Measurements from ENCODE around the gene NCF4. TPM values are rescaled to one million over a fixed set of nuclear protein-coding genes. Genes with fewer than 3 reads are reported as not detected.

Gene NCF4
- total and polyA plus RNA-seq, 9 of the 15 experiments (the other 6 are each of a cell fraction or from before 2014, with no cell fraction given): 0.04 to 0.95 (median 0.33) TPM

DNA sequence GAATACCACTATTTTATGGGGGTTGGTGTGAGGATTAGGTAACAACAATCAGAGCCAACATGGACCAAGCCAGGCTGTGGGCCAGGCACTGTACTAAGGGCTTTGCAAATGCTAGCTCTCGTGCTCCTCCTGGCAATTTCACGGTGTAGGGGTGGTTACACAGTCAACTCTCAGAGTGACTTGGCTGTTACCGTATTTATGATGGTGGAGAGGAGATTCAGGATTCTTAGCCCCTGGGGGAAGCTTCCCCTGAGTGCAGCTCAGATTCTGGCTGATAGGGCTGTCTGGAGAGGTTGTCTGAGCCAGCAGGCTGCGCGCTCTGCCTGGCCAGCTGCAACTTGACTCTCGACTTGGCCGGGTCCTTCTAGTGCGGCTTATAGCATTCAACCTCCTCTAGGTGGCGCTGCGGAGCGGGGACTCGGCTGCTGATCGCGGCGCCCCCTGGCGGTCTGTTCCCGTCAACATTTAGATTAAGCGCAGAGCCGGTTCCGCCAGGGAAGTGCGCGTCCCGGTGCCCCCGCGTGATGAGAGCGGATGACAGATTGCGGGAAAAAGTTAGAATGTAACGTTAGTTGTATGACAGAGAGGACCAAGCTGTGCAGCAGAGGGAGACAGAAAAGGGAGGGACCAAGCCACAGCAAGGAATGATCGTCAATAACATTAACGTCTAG, 4.5 kb upstream of the NCF4 start (continued):
- TF ChIP-seq, protein P1, sequence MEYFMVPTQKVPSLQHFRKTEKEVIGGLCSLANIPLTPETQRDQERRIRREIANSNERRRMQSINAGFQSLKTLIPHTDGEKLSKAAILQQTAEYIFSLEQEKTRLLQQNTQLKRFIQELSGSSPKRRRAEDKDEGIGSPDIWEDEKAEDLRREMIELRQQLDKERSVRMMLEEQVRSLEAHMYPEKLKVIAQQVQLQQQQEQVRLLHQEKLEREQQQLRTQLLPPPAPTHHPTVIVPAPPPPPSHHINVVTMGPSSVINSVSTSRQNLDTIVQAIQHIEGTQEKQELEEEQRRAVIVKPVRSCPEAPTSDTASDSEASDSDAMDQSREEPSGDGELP (CRISPR knock-in tag; IDR thresholded peaks at IDR 0.05; ENCODE audit: borderline replicate concordance): peak; percentile 73; the same call in 1 of the 2 replicates
- TF ChIP-seq, protein P2, sequence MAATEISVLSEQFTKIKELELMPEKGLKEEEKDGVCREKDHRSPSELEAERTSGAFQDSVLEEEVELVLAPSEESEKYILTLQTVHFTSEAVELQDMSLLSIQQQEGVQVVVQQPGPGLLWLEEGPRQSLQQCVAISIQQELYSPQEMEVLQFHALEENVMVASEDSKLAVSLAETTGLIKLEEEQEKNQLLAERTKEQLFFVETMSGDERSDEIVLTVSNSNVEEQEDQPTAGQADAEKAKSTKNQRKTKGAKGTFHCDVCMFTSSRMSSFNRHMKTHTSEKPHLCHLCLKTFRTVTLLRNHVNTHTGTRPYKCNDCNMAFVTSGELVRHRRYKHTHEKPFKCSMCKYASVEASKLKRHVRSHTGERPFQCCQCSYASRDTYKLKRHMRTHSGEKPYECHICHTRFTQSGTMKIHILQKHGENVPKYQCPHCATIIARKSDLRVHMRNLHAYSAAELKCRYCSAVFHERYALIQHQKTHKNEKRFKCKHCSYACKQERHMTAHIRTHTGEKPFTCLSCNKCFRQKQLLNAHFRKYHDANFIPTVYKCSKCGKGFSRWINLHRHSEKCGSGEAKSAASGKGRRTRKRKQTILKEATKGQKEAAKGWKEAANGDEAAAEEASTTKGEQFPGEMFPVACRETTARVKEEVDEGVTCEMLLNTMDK (IDR thresholded peaks at IDR 0.05; ENCODE audit: borderline replicate concordance, insufficient read depth, low read depth, low read length, poor library complexity, severe bottlenecking): peak; percentile 83
- 0 out of 2 replicates have a peak, but pooled peaks have one; percentile 42 for TF ChIP-seq EP300 (IDR thresholded peaks at IDR 0.05; ENCODE audit: low read length)
- TF ChIP-seq YY1 (IDR thresholded peaks at IDR 0.05; ENCODE audit: borderline replicate concordance in 1 of 3, control insufficient read depth in 1 of 3, extremely low read depth in 1 of 3, insufficient read depth in 3 of 3, insufficient read length in 1 of 3, insufficient replicate concordance in 2 of 3, low read depth in 1 of 3, low read length in 2 of 3): peak in 2 of 3 experiments; percentile 38 to 39
- peak; percentile 42; the same call in 1 of the 2 replicates for TF ChIP-seq CREM (IDR thresholded peaks at IDR 0.05; ENCODE audit: low read depth)
- TF ChIP-seq, protein P3, sequence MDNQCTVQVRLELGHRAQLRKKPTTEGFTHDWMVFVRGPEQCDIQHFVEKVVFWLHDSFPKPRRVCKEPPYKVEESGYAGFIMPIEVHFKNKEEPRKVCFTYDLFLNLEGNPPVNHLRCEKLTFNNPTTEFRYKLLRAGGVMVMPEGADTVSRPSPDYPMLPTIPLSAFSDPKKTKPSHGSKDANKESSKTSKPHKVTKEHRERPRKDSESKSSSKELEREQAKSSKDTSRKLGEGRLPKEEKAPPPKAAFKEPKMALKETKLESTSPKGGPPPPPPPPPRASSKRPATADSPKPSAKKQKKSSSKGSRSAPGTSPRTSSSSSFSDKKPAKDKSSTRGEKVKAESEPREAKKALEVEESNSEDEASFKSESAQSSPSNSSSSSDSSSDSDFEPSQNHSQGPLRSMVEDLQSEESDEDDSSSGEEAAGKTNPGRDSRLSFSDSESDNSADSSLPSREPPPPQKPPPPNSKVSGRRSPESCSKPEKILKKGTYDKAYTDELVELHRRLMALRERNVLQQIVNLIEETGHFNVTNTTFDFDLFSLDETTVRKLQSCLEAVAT (IDR thresholded peaks at IDR 0.05): peak in 1 of 2 experiments; percentile 97; a peak in 2 of 4 replicates
- 0 out of 2 replicates have a peak, but pooled peaks have one; percentile 14 for TF ChIP-seq SPI1 (IDR thresholded peaks at IDR 0.05; ENCODE audit: borderline replicate concordance, low read depth, low read length)
- TF ChIP-seq ZNF124 (CRISPR knock-in tag; IDR thresholded peaks at IDR 0.05): no peak
- TF ChIP-seq RAD21 (CRISPR knock-in tag; conservative IDR thresholded peaks at IDR 0.05 in 1 of 2, IDR thresholded peaks at IDR 0.05 in 1 of 2): peak; percentile 79 to 84
- TF ChIP-seq, protein P4, sequence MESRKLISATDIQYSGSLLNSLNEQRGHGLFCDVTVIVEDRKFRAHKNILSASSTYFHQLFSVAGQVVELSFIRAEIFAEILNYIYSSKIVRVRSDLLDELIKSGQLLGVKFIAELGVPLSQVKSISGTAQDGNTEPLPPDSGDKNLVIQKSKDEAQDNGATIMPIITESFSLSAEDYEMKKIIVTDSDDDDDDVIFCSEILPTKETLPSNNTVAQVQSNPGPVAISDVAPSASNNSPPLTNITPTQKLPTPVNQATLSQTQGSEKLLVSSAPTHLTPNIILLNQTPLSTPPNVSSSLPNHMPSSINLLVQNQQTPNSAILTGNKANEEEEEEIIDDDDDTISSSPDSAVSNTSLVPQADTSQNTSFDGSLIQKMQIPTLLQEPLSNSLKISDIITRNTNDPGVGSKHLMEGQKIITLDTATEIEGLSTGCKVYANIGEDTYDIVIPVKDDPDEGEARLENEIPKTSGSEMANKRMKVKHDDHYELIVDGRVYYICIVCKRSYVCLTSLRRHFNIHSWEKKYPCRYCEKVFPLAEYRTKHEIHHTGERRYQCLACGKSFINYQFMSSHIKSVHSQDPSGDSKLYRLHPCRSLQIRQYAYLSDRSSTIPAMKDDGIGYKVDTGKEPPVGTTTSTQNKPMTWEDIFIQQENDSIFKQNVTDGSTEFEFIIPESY (CRISPR knock-in tag; IDR thresholded peaks at IDR 0.05): peak; percentile 54
- TF ChIP-seq RB1 (IDR thresholded peaks at IDR 0.05; ENCODE audit: low read depth): peak; percentile 86
- no peak for TF ChIP-seq FOS (IDR thresholded peaks at IDR 0.05; ENCODE audit: extremely low read depth, insufficient read length)
- no peak for TF ChIP-seq ETV1 (tag; conservative IDR thresholded peaks at IDR 0.05; ENCODE audit: low read depth)
- TF ChIP-seq, protein P5, sequence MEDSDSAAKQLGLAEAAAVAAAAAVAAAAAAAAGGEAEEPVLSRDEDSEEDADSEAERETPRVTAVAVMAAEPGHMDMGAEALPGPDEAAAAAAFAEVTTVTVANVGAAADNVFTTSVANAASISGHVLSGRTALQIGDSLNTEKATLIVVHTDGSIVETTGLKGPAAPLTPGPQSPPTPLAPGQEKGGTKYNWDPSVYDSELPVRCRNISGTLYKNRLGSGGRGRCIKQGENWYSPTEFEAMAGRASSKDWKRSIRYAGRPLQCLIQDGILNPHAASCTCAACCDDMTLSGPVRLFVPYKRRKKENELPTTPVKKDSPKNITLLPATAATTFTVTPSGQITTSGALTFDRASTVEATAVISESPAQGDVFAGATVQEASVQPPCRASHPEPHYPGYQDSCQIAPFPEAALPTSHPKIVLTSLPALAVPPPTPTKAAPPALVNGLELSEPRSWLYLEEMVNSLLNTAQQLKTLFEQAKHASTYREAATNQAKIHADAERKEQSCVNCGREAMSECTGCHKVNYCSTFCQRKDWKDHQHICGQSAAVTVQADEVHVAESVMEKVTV (CRISPR knock-in tag; IDR thresholded peaks at IDR 0.05): peak; percentile 64; the same call in 1 of the 2 replicates
- no peak for TF ChIP-seq ARHGAP35 (IDR thresholded peaks at IDR 0.05; ENCODE audit: partially characterized antibody)

Data from K562 (cell line).